ENCODE data around the gene KIAA0232.
"Not testable (repeated sequence)": the region's sequence is repeated elsewhere in the genome, so short reads cannot be mapped to it uniquely, and the experiment has no call there.

KIAA0232 gene

GRCh38 chr4:6755088-6755753 lies 27.3 kb upstream of the KIAA0232 start:
- no peak for DNase-seq

GRCh38 chr4:6756345-6756744 lies 26.2 kb upstream of the KIAA0232 start:
- not testable (repeated sequence) for DNase-seq

GRCh38 chr4:6758728-6759127 lies 23.8 kb upstream of the KIAA0232 start:
- no peak for DNase-seq

GRCh38 chr4:6760865-6761264 lies 21.7 kb upstream of the KIAA0232 start:
- DNase-seq: no peak

DNA sequence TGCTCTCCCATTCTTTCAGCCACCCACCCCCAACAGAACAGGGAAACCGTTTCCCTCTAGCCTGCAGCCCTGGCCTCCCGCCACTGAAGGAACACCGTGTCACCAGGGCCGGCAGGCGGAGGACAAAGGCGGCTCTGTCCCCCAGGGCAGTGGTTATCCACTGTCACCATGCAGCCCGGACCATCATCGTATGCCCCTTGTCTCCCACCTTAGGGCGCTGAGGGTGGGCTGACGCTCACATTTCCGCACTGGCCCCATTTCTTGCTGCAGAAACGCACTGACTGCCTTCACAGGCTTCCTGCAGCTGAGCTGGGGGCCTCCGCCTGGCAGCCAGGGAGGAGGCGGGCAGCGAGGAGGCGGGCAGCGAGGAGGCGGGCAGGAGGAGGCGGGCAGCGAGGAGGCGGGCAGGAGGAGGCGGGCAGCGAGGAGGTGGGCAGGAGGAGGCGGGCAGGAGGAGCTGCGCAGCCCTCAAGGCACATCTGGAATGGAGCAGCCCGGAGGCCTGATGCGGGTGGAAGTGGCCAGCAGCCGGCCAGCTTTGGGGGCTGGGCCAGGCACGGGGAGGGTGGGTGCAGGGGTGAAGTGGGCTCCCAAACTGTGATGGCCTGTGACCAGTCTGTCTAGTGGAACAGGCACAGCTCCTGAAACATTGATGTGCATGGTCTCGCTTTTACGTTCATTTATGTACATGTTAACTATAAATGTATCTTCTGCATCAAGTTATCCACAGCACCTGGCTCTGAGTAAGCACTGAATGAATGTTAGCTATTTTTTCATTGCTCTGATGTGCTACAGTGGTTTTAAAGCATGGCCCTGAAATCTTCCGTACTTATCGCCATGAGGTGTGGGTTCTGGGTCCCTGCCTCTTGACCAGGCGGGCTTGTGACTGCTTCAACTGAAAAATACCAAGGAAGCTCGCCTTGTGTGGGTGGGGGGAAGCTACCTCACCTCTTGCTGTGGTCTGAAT lies 20.6 kb upstream of the KIAA0232 start:
- no peak for DNase-seq

DNA sequence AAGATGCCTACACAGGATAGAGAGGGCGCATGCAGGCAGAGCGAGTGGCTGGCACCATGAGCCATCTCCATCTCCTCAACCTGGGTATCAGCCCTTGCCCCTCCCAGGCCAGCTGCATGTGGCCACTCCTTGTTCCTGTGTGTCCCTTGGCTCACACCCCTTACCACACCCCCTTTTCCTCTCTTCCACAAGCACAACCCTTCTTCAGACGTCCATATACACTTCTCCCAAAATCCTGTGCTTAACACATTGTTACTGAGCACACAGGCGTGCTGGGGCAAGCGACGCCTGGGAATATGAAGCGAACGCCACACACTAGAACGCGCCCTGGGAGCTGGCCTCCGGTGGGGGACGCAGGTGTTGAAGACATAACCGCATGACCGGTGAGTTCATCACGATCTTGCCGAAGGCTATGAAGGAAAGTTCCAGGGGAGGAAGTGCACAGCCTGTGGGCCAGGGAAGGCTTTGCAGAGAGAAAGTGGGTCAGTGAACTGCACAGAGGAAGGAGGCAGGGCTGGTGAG lies 19.1 kb upstream of the KIAA0232 start:
- DNase-seq: no peak

DNA sequence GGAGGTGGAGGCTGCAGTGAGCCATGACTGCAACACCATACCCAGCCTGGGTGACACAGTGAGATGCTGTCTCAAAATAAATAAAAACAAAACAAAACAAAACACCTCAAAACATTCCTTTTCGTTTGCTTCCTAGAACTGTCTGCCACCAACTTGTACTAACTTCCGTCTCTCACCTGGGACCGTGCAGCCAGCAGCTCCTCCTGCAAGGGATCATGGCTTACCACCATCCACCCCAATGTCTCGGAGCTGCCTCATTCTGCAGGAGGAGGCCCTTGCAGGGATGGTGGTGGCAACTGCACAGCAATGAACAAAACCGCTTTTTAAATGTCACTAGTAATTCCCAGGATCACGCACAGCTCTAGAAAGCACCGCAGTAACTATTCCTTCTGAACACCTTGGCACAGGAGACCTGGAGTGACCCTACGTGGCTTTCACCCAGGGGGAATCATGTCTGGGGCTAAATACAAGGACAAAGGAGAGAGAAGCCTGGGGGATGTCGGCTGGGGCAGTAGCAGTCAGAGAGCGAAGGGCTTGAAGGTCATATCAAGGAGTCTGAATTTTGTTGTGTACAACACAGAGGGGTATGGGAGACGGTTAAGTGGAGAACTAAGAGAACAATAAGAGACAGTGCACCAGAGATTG lies 17.4 kb upstream of the KIAA0232 start:
- DNase-seq: no peak

- no peak for DNase-seq
These were observed 16.8 kb upstream of the KIAA0232 start for GRCh38 chr4:6765703-6766102.

- DNase-seq: no peak
These were observed 15.2 kb upstream of the KIAA0232 start for GRCh38 chr4:6767386-6767747.

DNA sequence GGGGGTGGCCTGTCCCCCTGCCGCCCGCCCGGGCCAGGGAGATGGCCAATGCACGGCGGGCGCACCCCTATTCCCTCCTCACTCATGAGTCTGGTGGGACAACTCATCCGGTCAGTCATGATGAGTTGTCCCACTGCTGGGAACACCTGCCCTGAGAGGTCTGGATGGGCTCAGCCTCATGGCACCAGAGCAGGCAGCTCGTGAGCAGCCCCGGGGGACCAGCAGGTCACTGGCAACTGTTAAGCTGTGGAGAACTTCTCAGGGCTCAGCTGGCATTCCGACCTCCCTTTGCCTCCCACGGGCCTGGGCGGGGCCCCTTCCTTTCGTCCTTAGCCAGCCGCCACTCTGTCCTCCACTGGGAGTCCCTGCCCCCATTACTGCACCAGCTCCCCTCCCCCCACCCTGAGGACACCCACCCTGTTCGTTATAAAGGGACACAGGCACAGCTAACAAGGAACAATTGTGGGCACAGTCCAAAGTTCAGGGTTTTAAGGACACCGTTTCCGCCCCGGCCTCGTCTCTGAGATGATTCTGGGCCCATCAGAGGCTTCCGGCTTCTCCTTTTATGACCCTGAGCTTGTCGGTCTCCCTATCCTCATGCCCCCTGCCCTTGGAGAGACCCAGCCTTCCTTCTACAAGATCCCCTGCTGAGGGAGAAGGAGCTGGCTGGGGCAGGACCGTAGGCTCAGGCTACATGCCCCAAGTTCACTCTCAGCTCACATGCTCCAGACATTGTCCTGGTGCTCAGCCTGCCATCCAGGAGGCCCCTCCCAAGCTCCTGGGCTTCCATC lies 14.6 kb upstream of the KIAA0232 start:
- DNase-seq: no peak

GRCh38 chr4:6768539-6768905 lies 14.0 kb upstream of the KIAA0232 start:
- no peak for DNase-seq

GRCh38 chr4:6769233-6769988 lies 13.1 kb upstream of the KIAA0232 start:
- no peak for DNase-seq

- no peak for DNase-seq
These were observed 12.5 kb upstream of the KIAA0232 start for GRCh38 chr4:6769989-6770420.

GRCh38 chr4:6770581-6771228 lies 11.8 kb upstream of the KIAA0232 start:
- no peak for DNase-seq

DNA sequence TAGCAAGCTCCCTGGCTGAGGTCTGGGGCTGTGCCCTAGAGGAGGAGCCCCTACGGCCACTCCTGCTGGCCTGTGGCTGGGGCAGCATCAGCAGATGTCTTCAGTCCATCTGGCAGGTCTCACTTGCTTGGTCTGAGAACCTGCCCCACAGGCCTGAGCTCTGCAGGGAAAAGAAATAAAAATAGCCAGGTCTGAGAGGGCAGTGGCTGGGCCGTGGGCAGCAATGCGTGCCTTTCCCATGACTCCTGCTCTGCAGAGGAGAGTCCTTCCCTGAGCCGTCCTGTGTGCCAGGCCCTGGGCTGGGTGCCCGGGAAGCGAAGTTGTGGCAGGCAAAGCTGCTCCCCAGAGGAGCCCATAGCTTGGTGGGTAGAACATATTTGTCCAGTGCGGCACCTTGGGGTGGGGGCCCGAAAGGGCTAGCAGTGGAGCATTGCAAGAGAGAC lies 11.3 kb upstream of the KIAA0232 start:
- no peak for DNase-seq

GRCh38 chr4:6772223-6772928 lies 10.2 kb upstream of the KIAA0232 start:
- DNase-seq: no peak

- DNase-seq: no peak
These were observed 9.4 kb upstream of the KIAA0232 start for GRCh38 chr4:6773106-6773505.

- DNase-seq: no peak
These were observed 8.6 kb upstream of the KIAA0232 start for GRCh38 chr4:6773616-6774540.

DNA sequence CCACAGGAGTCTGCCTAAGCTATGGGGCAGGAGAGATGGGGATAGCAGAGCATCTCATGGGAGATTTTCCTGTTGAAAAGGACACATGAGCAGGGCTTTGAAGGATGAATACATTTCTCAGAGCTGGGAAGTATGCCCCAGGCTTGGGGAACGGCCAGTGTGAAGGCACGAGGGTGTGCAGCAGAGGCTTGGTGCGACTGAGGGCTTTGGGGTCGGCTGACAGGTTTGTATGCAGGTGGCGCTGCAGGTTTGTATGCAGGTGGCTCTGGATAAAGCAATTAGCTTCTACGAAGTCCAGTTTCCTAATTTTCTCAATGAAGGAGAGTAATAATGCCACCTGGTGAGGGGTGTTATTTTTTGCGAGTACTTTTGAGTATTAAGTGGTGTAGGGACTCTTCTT lies 6.8 kb upstream of the KIAA0232 start:
- no peak for DNase-seq
